Hematopoietic multipotent progenitor cell treated with erythropoietin and hydrocortisone succinate and interleukin-3 and kit ligand, for 8 days (in vitro differentiated cells): ENCODE measurements around the gene GRIN3A.
"Not testable (repeated sequence)": the region's sequence is repeated elsewhere in the genome, so short reads cannot be mapped to it uniquely, and the experiment has no call there.

Source experiments
- DNase-seq: peaks from one replicate; pipeline ENCODE4 v3.0.0-alpha.2; 2015

The GRIN3A gene

GRCh38 chr9:101574731-101575333 lies 163.6 kb downstream of the GRIN3A start:
- no peak for DNase-seq

DNA sequence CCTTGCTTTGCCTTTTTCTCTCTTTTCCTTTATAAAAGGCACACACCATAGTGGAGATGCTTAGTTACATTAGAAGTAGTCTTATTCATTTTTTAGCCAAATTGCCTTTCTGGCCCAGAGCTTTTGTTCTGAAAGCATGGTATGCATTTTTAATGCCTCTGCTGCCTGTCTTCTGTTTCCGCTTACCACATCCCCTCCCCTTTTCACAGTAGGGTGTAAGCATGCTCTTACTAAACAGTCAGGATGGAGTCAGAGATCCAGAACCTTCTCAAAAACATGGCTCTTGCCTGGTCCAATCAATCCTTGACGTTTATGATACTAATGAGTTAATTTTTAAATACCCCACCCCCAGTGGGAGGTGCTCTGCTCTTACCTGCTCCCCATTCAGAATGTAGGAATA lies 166.1 kb downstream of the GRIN3A start:
- DNase-seq = no peak

DNA sequence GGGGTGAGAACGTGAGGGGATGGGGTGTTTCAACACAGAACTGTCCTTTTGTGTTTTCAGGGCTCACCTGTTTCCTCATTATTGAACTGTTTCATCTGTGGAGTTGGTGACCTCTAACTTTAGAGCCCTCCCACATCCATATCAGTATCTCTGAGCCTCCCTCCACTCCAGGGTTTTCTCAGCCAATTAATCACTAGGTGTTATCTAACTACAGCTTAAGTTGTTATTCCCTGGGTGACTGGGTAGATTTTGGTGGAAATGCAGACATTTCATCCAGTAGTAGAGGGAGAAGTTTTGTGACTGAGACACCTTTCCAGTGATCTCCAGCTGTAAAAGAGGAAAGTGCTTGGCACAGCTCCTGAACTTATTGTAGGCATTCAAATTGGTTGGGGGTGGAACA lies 167.3 kb downstream of the GRIN3A start:
- peak; percentile 76 for DNase-seq

DNA sequence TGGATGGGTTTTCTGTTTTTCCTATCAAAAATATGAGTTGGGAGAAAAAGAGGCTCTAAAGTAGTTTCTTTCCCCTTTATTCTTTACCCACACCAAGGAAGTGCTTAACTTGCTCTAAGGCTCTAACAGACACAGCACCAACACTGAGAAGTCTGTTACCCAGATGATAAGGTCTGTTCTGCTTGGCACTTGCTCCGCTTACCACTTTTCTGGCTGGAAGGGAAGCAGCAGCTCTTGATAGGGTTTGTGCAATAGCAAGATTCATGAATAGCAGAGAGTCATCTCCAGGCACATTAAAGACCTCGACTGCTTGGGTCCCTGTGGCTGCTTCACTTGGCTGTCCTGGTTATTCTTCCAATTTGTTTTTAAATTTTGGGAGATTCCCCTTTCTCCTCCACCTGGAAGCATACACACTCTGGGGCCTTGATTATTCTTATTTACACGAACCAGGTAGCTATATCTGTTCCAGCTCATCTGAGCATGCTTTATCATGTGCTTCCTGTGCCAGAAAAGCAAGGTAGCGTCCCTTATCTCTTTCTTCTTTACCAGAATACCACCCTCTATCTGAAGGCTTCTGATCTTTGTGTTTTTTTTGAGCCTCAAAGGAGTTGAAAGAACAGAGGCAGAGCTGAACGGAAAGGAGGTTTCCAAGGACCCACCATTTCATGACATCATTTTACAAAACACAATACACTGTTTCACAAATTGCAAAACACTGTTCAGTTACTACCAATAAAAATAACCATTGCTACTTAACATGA lies 168.5 kb downstream of the GRIN3A start:
- peak; percentile 97 for DNase-seq

GRCh38 chr9:101567725-101568350 lies 170.6 kb downstream of the GRIN3A start:
- DNase-seq = peak; percentile 60

- peak; percentile 84 for DNase-seq
These were observed 171.3 kb downstream of the GRIN3A start for GRCh38 chr9:101566904-101567724.

DNA sequence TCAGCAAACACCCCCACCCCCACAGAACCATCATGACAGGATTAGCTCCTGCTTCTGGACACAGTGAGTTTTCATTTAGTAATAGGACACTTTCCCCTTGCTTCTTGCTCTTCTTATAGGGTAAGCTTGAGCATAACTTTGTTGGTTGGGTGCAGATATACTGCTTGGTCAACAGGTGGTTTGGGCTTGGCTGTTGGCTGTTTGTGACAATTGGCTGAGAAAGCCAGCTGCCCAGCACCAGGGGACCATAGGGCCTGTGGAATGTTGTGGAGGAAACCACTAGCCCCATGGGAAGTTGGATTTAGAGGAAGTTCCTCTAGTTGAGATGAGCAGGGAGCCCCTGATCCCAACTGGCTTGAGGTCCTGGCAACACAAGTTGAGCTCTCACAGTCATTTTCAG lies 174.2 kb downstream of the GRIN3A start:
- no peak for DNase-seq

GRCh38 chr9:101562966-101563365 lies 175.5 kb downstream of the GRIN3A start:
- no peak for DNase-seq

- no peak for DNase-seq
These were observed 176.7 kb downstream of the GRIN3A start for GRCh38 chr9:101561740-101562139.

- not testable (repeated sequence) for DNase-seq
These were observed 188.9 kb downstream of the GRIN3A start for GRCh38 chr9:101549472-101550098.

DNA sequence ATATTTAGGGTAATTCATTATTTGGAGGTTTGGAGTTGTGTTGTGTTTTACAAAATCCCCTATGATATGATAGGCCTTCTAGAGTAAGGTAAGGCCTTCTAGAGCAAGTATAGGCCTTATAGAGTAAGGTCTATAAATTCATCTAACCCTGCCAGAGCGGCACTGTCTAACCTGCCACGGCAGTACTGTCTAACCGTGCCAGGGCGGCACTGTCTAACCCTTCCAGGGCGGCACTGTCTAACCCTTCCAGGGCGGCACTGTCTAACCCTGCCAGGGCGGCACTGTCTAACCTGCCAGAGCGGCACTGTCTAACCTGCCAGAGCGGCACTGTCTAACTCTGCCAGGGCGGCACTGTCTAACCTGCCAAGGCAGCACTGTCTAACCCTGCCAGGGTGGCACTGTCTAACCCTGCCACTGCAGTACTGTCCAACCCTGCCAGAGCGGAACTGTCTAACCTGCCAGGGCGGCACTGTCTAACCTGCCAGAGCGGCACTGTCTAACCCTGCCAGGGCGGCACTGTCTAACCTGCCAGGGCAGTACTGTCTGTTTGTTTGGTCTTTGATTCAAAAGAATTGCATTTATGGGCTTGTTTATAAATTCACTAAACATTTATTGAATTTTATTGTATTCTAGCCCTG lies 195.2 kb downstream of the GRIN3A start:
- DNase-seq = no peak

GRCh38 chr9:101540069-101540468 lies 198.4 kb downstream of the GRIN3A start:
- no peak for DNase-seq

DNA sequence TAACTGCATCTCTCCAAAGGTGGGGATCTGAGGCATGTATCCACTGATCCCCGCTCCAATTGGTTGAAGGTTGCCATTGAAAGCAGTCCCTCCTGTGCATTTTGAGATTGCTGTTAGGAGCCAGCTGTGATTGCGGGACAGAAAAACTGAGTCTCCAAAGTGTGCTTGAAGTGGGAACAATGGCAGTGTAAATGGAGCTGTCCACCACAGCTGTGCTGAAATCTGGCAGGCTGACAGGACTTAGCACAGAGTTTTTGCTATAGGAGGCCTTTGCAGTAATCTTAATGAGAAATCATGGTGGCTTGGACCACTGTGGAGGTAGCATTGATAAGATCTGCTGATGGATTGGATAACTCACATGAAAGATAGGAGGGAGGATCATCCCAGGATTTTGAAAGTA lies 201.5 kb downstream of the GRIN3A start:
- DNase-seq = peak; percentile 43

GRCh38 chr9:101536351-101536750 lies 202.1 kb downstream of the GRIN3A start:
- DNase-seq = no peak

DNA sequence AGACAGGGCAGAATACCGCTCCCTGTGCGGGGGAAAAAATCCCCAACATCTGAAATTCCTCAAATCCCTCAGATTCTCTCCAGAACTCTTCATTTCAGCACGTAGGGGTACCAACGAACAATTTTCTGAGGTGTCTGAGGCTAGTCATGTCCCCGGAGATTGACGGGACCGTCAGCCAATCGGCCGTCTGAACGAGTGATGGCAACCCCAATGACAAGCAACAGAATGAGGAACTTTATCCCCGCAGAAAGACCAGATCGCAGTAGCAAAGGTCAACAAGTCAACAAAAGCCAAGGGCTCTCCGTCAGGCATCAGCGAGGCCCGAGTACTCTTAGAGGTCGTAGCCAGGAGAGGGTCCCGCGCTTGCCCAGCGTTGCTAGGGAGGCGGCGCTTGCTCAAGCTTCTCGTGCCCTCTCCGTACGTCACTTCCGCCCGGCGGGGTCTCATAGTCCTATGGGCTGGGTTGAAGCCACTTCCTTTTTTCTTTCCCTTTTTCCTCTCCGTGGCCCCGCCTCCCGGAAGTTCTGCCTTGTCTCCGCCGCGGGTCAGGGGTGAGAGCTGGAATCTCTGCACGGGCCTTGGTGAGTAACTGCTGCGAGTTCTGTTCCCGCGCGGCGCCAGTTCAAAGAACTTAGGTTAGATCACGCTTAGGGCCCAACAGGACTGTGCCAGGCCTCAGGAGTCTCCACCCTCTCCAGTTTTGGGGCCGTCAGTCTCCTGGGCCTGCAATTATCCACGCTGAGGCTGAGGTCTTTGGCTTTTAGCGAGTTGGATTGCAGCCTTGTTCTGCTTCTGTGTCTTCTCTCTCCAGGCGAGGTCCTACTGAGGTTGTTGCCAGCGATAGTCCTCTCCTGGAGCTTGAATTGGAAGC lies 204.9 kb downstream of the GRIN3A start, which contains the start of gene RNF20:
RNF20 (plus strand) TSS at position 520 of the 871 bp plus-strand sequence. CDS start 1,571 bp downstream, outside the sequence.
- DNase-seq = peak; percentile 100

DNA sequence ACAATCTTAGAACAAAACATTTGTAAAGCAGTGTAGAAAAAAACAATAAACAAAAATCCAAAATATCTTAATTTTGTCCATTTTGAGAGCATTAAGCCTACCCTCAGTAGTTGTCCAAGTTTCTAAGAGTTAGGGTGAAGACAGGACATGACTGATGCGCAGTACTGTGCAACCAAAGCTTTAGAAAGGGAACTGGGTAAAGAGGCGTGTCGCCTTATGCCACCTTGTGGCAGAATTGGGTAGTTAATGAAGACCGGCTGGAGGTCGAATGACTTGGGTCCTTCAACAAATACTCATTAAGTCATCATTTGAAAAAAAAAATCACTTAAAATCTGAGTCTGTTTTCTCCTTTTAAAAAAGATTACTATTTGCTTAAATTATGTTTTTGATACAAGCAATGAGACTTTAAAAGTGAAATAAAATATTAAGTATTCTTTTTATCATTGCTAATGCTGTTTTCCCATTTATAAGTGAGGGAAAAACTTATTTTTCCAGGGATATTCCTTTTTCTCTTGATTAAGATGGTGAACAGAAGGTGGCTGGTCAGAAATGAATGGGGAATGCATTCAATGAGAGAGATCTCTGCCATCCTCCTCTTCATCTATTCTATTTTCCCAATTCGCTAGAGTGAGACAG lies 208.3 kb downstream of the GRIN3A start:
- DNase-seq = peak; percentile 86

GRCh38 chr9:101528015-101528414 lies 210.4 kb downstream of the GRIN3A start:
- DNase-seq = no peak

DNA sequence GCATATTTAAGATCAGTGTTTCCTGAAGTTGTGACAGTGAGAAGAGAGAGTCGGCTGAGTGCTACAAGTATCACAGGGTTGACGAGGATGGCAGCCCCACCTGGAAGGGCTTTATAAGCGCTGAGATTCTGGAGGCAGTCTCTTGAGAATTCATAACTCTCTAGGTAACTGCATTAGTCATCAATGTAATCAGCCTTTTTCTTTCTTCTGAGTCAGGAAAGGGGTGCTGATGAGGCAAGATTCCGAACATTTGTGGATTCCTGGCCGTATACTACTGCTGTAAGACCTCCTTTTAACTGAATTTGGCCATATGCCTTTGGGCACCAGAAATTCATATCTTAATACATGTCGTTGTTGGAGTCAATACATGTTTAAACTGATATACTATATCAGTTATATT lies 211.4 kb downstream of the GRIN3A start:
- no peak for DNase-seq

DNA sequence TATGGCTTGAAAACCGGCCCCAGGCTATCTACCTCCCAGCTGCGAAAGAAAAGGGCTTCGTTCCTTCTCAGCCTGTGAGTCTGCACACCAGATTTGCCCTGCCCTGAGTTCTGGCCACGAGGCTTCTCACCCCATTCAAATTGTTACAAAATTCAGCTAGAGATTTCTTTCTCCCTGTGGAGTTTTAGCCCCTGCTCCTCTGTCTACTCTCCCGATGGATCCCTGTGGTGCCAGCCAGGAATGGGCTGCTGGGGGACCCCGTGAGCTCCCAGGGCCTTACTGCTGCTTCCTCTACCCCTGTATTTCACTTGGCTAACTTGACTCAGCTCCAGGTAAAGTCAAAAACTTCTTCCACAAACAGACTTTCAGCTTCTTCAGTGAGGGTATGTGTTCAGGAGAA lies 214.1 kb downstream of the GRIN3A start:
- no peak for DNase-seq
